OCI-LY7 (cell line): ENCODE data around the gene MYO1B. TPM values are rescaled to one million over a fixed set of nuclear protein-coding genes. Genes with fewer than 3 reads are reported as not detected.

Source experiments
- BruUV-seq: library from RNA; stranded (reverse); fragments of 400-500 nt; replicated peaks from 2 replicates; lab custom pipeline; 2021; lab: Mats Ljungman, UMichigan
- CTCF ChIA-PET: fragments of 300-600 bp; sonication (Branson Sonifier 250); formaldehyde crosslinking; loops from one replicate; lab custom pipeline; 2022; ENCODE audit warnings: antibody characterized with exemption; ENCODE audit not compliant: unreplicated experiment; lab: Charles Lee
- POLR2A ChIA-PET: fragments of 300-600 bp; sonication (Branson Sonifier 250); formaldehyde crosslinking; loops from one replicate; lab custom pipeline; 2022; ENCODE audit warnings: antibody characterized with exemption; lab: Charles Lee
- DNase-seq: peaks from one replicate; pipeline ENCODE4 v3.0.0-alpha.2; 2015; ENCODE audit warnings: low spot score
- H2AFZ ChIP-seq: fragments of 200-600 bp; sonication (generic), shearing (Covaris generic); 2 replicates; pipeline ENCODE4 v1.6.1; 2014; ENCODE audit warnings: mild to moderate bottlenecking, antibody characterized with exemption, low read length, moderate library complexity
- H3K27ac ChIP-seq: fragments of 200-600 bp; sonication (generic); 2 replicates; pipeline ENCODE4 v1.5.1; 2014; ENCODE audit warnings: mixed run types, low read depth, mild to moderate bottlenecking, moderate library complexity, low read length, inconsistent platforms; ENCODE audit not compliant: poor library complexity, severe bottlenecking
- H3K36me3 ChIP-seq: fragments of 200-600 bp; sonication (generic); 2 replicates; pipeline ENCODE4 v1.6.1; 2014; ENCODE audit warnings: mild to moderate bottlenecking, antibody characterized with exemption, low read length, moderate library complexity, mixed read lengths; ENCODE audit not compliant: insufficient read depth
- H3K4me1 ChIP-seq: fragments of 200-600 bp; sonication (generic); 2 replicates; pipeline ENCODE4 v1.5.1; 2014; ENCODE audit warnings: mild to moderate bottlenecking, low read length; ENCODE audit not compliant: insufficient read depth, poor library complexity, severe bottlenecking
- H3K4me2 ChIP-seq: fragments of 200-600 bp; sonication (generic); 2 replicates; pipeline ENCODE4 v1.6.1; 2014; ENCODE audit warnings: mild to moderate bottlenecking, low read length
- H3K4me3 ChIP-seq: fragments of 200-600 bp; sonication (generic); 2 replicates; pipeline ENCODE4 v1.5.1; 2014; ENCODE audit warnings: mild to moderate bottlenecking, low read depth, low read length; ENCODE audit not compliant: poor library complexity, severe bottlenecking
- H3K79me2 ChIP-seq: fragments of 200-600 bp; sonication (generic); 2 replicates; pipeline ENCODE4 v1.6.1; 2016; ENCODE audit warnings: low read depth, mild to moderate bottlenecking, low read length, moderate library complexity, mixed read lengths; ENCODE audit not compliant: insufficient read depth
- H3K9me2 ChIP-seq: fragments of 200-600 bp; sonication (generic); 2 replicates; pipeline ENCODE4 v1.6.1; 2016; ENCODE audit warnings: mild to moderate bottlenecking, low read length, mixed read lengths; ENCODE audit not compliant: insufficient read depth
- H3K9me3 ChIP-seq: fragments of 200-600 bp; sonication (generic); 2 replicates; pipeline ENCODE4 v1.6.1; 2014; ENCODE audit warnings: mild to moderate bottlenecking, mixed run types, low read length, mixed read lengths
- H4K20me1 ChIP-seq: fragments of 200-600 bp; sonication (generic); 2 replicates; pipeline ENCODE4 v1.6.1; 2014; ENCODE audit warnings: mild to moderate bottlenecking, antibody characterized with exemption, low read length, moderate library complexity, mixed read lengths; ENCODE audit not compliant: insufficient read depth
- EZH2phosphoT487 ChIP-seq: fragments of 200-600 bp; sonication (generic); IDR thresholded peaks from 2 replicates; pipeline ENCODE4 v1.6.1; 2018; ENCODE audit warnings: low read depth, borderline replicate concordance, mild to moderate bottlenecking, mixed run types, antibody characterized with exemption, low read length, moderate library complexity, mixed read lengths
- intact Hi-C: fragments of 100-400 bp; cut with micrococcal nuclease; formaldehyde crosslinking; loops from one replicate; pipeline ENCODE4 v1.10.0; 2022; ENCODE audit not compliant: unreplicated experiment
- total RNA-seq, 2 experiments: library from RNA; depleted of rRNA in 1 of 2; stranded (reverse); fragments of >200 nt in 1 of 2; shearing (Covaris generic) in 1 of 2; gene quantifications; 2 replicates each; pipeline ENCODE4 v1.2.3, GENCODE V29; 2014 to 2022
- TF ChIP-seq, protein P1 (sequence below): fragments of 200-600 bp; sonication (generic); conservative IDR thresholded peaks from 2 replicates; pipeline ENCODE4 v1.5.1; 2014; ENCODE audit warnings: mild to moderate bottlenecking, antibody characterized with exemption, low read length, moderate library complexity, mixed read lengths

MYO1B gene
- total RNA-seq, 2 experiments from 2014 or later, result not detected

DNA sequence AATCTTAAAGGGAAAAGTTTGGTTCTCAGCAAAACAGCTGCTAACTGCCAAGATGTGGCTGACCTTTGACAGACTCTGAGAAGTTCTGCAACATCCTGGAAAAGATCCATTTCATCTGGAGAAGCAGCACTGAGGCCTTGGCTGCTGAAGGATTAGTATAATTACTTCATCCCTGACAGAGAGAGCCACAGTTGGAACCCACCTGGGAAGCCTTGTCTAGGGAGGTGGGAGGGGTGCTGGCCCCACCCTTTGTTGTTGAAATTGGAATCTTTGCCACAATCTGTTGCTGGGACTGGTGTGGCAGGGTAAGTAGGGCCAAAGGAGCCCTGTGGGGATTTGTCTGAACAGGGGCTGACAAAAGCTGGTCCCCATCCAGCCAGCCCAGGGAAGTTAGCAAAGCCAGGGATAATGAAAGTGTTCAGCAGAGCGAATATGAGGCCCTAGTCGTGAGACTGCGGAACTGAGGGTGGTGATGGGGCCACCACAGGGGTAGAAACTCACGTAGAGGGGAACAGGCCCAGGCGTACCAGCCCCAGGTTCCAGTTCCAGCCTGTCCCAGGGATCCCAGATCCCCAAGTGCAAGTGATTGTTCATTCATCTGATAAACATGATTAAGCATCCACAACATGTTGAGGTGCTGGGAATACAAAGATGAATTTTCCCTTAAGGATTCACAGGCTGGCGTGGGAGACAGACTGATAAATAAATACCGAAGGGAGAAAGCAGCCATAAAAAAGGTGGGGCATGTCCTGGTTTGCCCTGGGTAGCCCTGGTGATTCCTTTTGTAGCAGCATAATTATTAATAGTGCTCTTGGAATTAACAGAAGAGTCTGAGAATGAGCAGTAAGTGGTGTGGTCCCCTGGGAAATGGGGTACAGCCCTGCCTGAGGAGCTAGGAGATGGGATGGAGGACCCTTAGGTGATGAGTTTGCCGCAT is 60.0 kb downstream of the MYO1B start:
- no TSS peak for BruUV-seq
- H2AFZ ChIP-seq, result no peak overlapping the region
- no peak for DNase-seq
- TF ChIP-seq, protein P1, sequence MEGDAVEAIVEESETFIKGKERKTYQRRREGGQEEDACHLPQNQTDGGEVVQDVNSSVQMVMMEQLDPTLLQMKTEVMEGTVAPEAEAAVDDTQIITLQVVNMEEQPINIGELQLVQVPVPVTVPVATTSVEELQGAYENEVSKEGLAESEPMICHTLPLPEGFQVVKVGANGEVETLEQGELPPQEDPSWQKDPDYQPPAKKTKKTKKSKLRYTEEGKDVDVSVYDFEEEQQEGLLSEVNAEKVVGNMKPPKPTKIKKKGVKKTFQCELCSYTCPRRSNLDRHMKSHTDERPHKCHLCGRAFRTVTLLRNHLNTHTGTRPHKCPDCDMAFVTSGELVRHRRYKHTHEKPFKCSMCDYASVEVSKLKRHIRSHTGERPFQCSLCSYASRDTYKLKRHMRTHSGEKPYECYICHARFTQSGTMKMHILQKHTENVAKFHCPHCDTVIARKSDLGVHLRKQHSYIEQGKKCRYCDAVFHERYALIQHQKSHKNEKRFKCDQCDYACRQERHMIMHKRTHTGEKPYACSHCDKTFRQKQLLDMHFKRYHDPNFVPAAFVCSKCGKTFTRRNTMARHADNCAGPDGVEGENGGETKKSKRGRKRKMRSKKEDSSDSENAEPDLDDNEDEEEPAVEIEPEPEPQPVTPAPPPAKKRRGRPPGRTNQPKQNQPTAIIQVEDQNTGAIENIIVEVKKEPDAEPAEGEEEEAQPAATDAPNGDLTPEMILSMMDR, result no peak
- no peak for TF ChIP-seq EZH2phosphoT487
- intact Hi-C loops, result no loop called here
- no peaks in the 10 kb centered on the region for H4K20me1 ChIP-seq
- no peaks in the 10 kb centered on the region for H3K4me1 ChIP-seq
- ChIA-PET POLR2A (no interaction called here), CTCF (no interaction called here)
- no peaks in the 10 kb centered on the region for H3K9me2 ChIP-seq
- no peaks in the 10 kb centered on the region for H3K36me3 ChIP-seq
- H3K27ac ChIP-seq, result no peak overlapping the region
- H3K4me3 ChIP-seq, result no peak overlapping the region
- no peaks in the 10 kb centered on the region for H3K9me3 ChIP-seq
- no peak overlapping the region for H3K4me2 ChIP-seq
- no peaks in the 10 kb centered on the region for H3K79me2 ChIP-seq

DNA sequence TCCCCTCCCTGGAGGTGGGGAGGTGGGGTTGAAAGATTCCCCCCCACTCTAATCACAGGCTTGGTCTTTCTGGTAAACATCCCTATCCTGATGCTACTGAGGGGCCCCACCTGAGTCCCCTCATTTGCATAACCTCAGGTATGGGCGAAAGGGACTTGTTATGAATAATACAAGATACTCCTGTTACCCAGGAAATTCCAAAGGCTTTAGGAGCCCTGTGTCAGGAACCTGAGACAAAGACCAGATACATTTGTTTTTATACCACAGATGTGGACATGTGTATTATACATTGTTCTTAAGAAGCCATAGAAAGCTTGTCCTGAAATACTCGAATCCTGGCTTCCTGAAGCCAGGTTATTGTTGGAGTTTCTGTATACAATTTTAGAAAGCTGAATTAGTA is 62.8 kb downstream of the MYO1B start:
- POLR2A ChIA-PET, result no interaction called here

More for the DNA sequence above, 62.8 kb downstream of the MYO1B start:
- intact Hi-C loops, result no loop called here
- Histone ChIP-seq H3K9me3 (no peaks in the 10 kb centered on the region), H3K4me2 (no peak overlapping the region), H3K9me2 (no peaks in the 10 kb centered on the region), H3K27ac (no peak overlapping the region), H3K79me2 (no peaks in the 10 kb centered on the region), H4K20me1 (no peaks in the 10 kb centered on the region), H3K36me3 (no peaks in the 10 kb centered on the region), H3K4me1 (no peaks in the 10 kb centered on the region), H2AFZ (no peak overlapping the region), H3K4me3 (no peak overlapping the region)
- no peak for DNase-seq
- no peak for TF ChIP-seq EZH2phosphoT487
- TF ChIP-seq, protein P1, result no peak
- no TSS peak for BruUV-seq
- CTCF ChIA-PET, result no interaction called here
